IMR-90 (cell line): ENCODE measurements around the gene CDIP1. TPM values are rescaled to one million over a fixed set of nuclear protein-coding genes. Genes with fewer than 3 reads are reported as not detected.
A peak's percentile ranks its signal among the peaks of the same experiment; 100 is the strongest.

Experiments used
- ATAC-seq: fragments of 200-7000 bp; cut with Tn5 transposase; 2 replicates; pipeline ENCODE4 v1.9.1; 2020; ENCODE audit warnings: low read depth, mild to moderate bottlenecking, moderate library complexity
- BruUV-seq: library from RNA; stranded (reverse); fragments of 400-500 nt; replicated peaks from 2 replicates; lab custom pipeline; 2021; lab: Mats Ljungman, UMichigan
- CTCF ChIA-PET: fragments of 300-600 bp; formaldehyde crosslinking; extraction: SDS; loops from one replicate; lab custom pipeline; 2021; ENCODE audit warnings: antibody characterized with exemption; lab: Yijun Ruan, JAX
- POLR2A ChIA-PET: fragments of 300-600 bp; sonication (Branson Sonifier 250); formaldehyde crosslinking; loops from one replicate; lab custom pipeline; 2022; ENCODE audit warnings: antibody characterized with exemption; ENCODE audit not compliant: unreplicated experiment; lab: Charles Lee
- DNase-seq: peaks from one replicate; pipeline ENCODE4 v3.0.0; 2013
- H2AFZ ChIP-seq: replicated peaks from 2 replicates; pipeline ENCODE3; 2013; ENCODE audit warnings: low read length, mild to moderate bottlenecking; ENCODE audit not compliant: poor library complexity
- H2AK5ac ChIP-seq: 2 replicates; pipeline ENCODE4 v1.6.1; 2013; ENCODE audit warnings: low read depth, low read length, inconsistent platforms
- H2AK9ac ChIP-seq: replicated peaks from 2 replicates; pipeline ENCODE3; 2013; ENCODE audit warnings: mild to moderate bottlenecking, low read depth, low read length, moderate library complexity; ENCODE audit not compliant: poor library complexity
- H2BK120ac ChIP-seq: 2 replicates; pipeline ENCODE4 v1.6.1; 2013; ENCODE audit warnings: low read depth, low read length, inconsistent platforms
- H2BK15ac ChIP-seq: 3 replicates; pipeline ENCODE4 v1.6.1; 2013; ENCODE audit warnings: low read depth, low read length, inconsistent platforms
- H2BK20ac ChIP-seq: 2 replicates; pipeline ENCODE4 v1.6.1; 2013; ENCODE audit warnings: low read depth, mild to moderate bottlenecking, inconsistent platforms, low read length, moderate library complexity
- H2BK5ac ChIP-seq: 2 replicates; pipeline ENCODE4 v1.6.1; 2013; ENCODE audit warnings: mild to moderate bottlenecking, low read depth, low read length, inconsistent platforms; ENCODE audit not compliant: poor library complexity, severe bottlenecking
- H3K14ac ChIP-seq: replicated peaks from 2 replicates; pipeline ENCODE4 v1.6.1; 2013; ENCODE audit warnings: low read depth, low read length, inconsistent platforms
- H3K18ac ChIP-seq: 2 replicates; pipeline ENCODE4 v1.6.1; 2013; ENCODE audit warnings: low read depth, low read length, control low read depth
- H3K23ac ChIP-seq: 2 replicates; pipeline ENCODE4 v1.6.1; 2013; ENCODE audit warnings: low read depth, low read length, inconsistent platforms
- H3K27ac ChIP-seq: 2 replicates; pipeline ENCODE4 v1.5.1; 2013; ENCODE audit warnings: mild to moderate bottlenecking, control low read depth, low read length; ENCODE audit not compliant: insufficient read depth
- H3K27me3 ChIP-seq: 2 replicates; pipeline ENCODE4 v1.6.1; 2013; ENCODE audit warnings: low read length; ENCODE audit not compliant: control insufficient read depth, insufficient read depth
- H3K36me3 ChIP-seq: 2 replicates; pipeline ENCODE4 v1.6.1; 2013; ENCODE audit warnings: low read length, mixed read lengths; ENCODE audit not compliant: control insufficient read depth, insufficient read depth
- H3K4ac ChIP-seq: 2 replicates; pipeline ENCODE4 v1.6.1; 2013; ENCODE audit warnings: low read depth, low read length, inconsistent platforms
- H3K4me1 ChIP-seq: 2 replicates; pipeline ENCODE4 v1.6.1; 2013; ENCODE audit warnings: low read length, mixed read lengths; ENCODE audit not compliant: control insufficient read depth, insufficient read depth
- H3K4me2 ChIP-seq: 2 replicates; pipeline ENCODE4 v1.6.1; 2013; ENCODE audit warnings: low read depth, mild to moderate bottlenecking, control low read depth, low read length, moderate library complexity
- H3K4me3 ChIP-seq: 2 replicates; pipeline ENCODE4 v1.5.1; 2013; ENCODE audit warnings: low read depth, mild to moderate bottlenecking, control low read depth, low read length, moderate library complexity; ENCODE audit not compliant: insufficient read depth
- H3K56ac ChIP-seq: 2 replicates; pipeline ENCODE4 v1.6.1; 2013; ENCODE audit warnings: low read length, inconsistent platforms; ENCODE audit not compliant: insufficient read depth; ENCODE audit errors: extremely low read depth
- H3K79me1 ChIP-seq, 2 experiments: 2 replicates each; pipeline ENCODE4 v1.6.1; 2013; ENCODE audit warnings: low read length in 2 of 2, inconsistent platforms in 1 of 2, low read depth in 1 of 2
- H3K9ac ChIP-seq: 2 replicates; pipeline ENCODE4 v1.6.1; 2013; ENCODE audit warnings: low read depth, low read length, control low read depth
- H3K9me1 ChIP-seq: 2 replicates; pipeline ENCODE4 v1.6.1; 2013; ENCODE audit warnings: low read length, inconsistent platforms; ENCODE audit not compliant: insufficient read depth
- H3K9me3 ChIP-seq: 2 replicates; pipeline ENCODE4 v1.6.1; 2013; ENCODE audit warnings: low read length; ENCODE audit not compliant: control insufficient read depth, insufficient read depth
- H4K20me1 ChIP-seq: 2 replicates; pipeline ENCODE4 v1.6.1; 2013; ENCODE audit warnings: low read length, inconsistent platforms; ENCODE audit not compliant: insufficient read depth
- H4K5ac ChIP-seq: 2 replicates; pipeline ENCODE4 v1.6.1; 2013; ENCODE audit warnings: mild to moderate bottlenecking, low read depth, low read length, control low read depth
- H4K8ac ChIP-seq, 2 experiments: 2 replicates each; pipeline ENCODE4 v1.6.1; 2013; ENCODE audit warnings: low read depth in 2 of 2, low read length in 2 of 2, control low read depth in 1 of 2, inconsistent platforms in 1 of 2
- H4K91ac ChIP-seq: 2 replicates; pipeline ENCODE4 v1.6.1; 2013; ENCODE audit warnings: low read depth, low read length, inconsistent platforms; ENCODE audit not compliant: insufficient read depth
- CEBPB ChIP-seq: IDR thresholded peaks from 2 replicates; pipeline ENCODE4 v1.6.1; 2012; ENCODE audit warnings: low read depth, low read length, improper control_type of control experiment
- CHD1 ChIP-seq: IDR thresholded peaks from 2 replicates; pipeline ENCODE4 v1.6.1; 2012; ENCODE audit warnings: low read depth, low read length, improper control_type of control experiment
- MAFK ChIP-seq: IDR thresholded peaks from 2 replicates; pipeline ENCODE4 v1.6.1; 2012; ENCODE audit warnings: low read depth, low read length, improper control_type of control experiment
- NFE2L2 ChIP-seq: fragments of 150-350 bp; IDR thresholded peaks from 2 replicates; pipeline ENCODE4 v1.6.1; 2016; ENCODE audit warnings: low read depth, mild to moderate bottlenecking, low read length
- POLR2A ChIP-seq: IDR thresholded peaks from 2 replicates; pipeline ENCODE4 v1.6.1; 2012; ENCODE audit warnings: mild to moderate bottlenecking, low read depth, low read length
- WGBS, 2 experiments: methylation state at CpG; one replicate each; pipeline versions ENCODE4 v1.1.5 to v1.1.7; 2013; ENCODE audit warnings: missing lambda C conversion rate in 2 of 2; ENCODE audit not compliant: insufficient read length in 1 of 2; ENCODE audit errors: extremely low coverage in 2 of 2; 5-methylcytosine and 5-hydroxymethylcytosine counted together
- dilution Hi-C: fragments of 300-500 bp; cut with HindIII; formaldehyde crosslinking; loops from one replicate; pipeline ENCODE4 v1.14.3; 2018; ENCODE audit warnings: low sequenced_read_pairs; ENCODE audit not compliant: unreplicated experiment
- in situ Hi-C: fragments of 300-500 bp; cut with MboI; formaldehyde crosslinking; loops from 3 replicates; pipeline ENCODE4 v1.14.3; 2019; ENCODE audit warnings: low sequenced_read_pairs, inconsistent platforms, mixed read lengths
- intact Hi-C: fragments of 100-400 bp; cut with micrococcal nuclease; formaldehyde crosslinking; loops from 2 replicates; pipeline ENCODE4 v1.10.0; 2022
- polyA plus RNA-seq, 3 experiments: library from polyadenylated mRNA; depleted of rRNA; stranded (reverse); fragments of >200 nt; gene quantifications; 2 replicates each; pipeline ENCODE4 v1.2.3, GENCODE V29; 2012; ENCODE audit warnings: low replicate concordance in 1 of 3
- total RNA-seq: library from RNA; depleted of rRNA; stranded (reverse); fragments of >200 nt; gene quantifications from 2 replicates; pipeline ENCODE4 v1.2.3, GENCODE V29; 2012
- TF ChIP-seq, protein P1 (sequence below): fragments of 150-350 bp; IDR thresholded peaks from 2 replicates; pipeline ENCODE4 v1.6.1; 2016; ENCODE audit warnings: low read depth, mild to moderate bottlenecking, low read length, moderate library complexity, borderline replicate concordance

CDIP1 gene
- total and polyA plus RNA-seq, 2 of the 4 experiments (the other 2 are of a cell fraction) = 4.8 to 14.6 TPM

DNA sequence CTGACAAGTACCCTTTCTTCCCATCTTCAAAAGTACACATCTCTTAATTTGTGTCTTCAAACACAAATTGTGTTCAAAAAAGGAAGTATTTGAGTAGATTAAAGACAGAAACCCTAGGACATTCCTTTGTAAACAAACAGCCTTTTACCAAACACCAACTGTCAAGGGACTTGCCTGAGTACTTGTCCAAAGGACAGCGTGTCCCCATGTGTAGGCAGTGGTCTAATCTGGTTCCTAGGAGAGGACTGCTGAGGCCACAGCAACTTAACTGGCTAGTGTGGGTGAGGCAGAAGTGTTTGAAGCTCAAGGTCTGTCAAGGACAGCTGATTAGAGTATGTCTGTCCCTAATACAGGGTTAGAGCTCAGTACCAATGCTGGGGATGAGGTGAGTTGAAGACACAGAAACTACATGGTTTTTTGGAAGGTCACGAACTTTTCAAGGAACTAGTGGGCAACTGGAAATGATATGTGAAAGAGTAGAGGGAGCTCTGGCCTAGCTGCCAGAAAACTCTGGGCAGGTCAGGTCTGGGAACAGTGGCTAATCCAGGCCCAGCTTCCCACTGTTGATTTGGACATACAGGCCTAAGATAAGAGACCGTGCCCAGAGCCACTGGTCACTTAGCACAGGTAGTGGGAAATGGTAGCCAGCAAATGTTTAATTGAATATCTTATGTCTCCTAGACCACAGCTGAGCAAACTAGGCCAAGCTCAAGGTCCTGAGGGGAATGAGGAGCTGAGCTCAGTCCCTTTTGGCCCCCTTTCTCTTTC is 52.3 kb downstream of the CDIP1 start (continued):
- TF ChIP-seq MAFK = no peak
- TF ChIP-seq POLR2A = no peak

DNA sequence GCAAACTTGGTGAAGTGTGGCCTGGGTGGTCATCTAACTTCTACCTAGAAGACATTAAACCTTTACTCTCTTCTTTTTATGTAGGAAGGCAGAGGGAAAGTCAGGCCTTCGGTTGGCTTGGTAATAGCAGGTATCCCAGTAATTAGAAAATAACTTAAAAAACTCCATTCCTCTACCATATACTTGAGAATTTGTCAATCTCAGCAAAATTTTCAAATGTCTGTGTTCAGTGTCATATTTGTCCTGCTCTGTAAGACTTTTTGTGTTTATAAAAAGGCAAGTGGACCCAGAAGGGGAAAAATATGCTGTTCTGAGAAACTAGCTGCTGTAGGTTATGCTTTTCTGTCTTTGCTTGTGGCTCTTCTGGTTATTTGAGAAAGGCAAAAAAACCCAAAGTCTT is 56.6 kb downstream of the CDIP1 start:
- no peak overlapping the region for H3K4me2 ChIP-seq
- no peaks in the 10 kb centered on the region for H3K27me3 ChIP-seq
- no peak overlapping the region for H3K9ac ChIP-seq
- H4K91ac ChIP-seq = no peak overlapping the region
- H3K4me1 ChIP-seq = peaks cover 5% of the 10 kb centered on the region; the same call in 1 of the 2 replicates
- dilution Hi-C loops (no loop called here), in situ Hi-C loops (no loop called here), intact Hi-C loops (no loop called here)
- H2BK15ac ChIP-seq = no peak overlapping the region
- no peak overlapping the region for H4K5ac ChIP-seq
- POLR2A ChIA-PET = interaction anchor here (0.6 kb wide), 1 partner anchor 36 kb away, joined by 3 read pairs; no protein-coding TSS in a partner anchor
- H3K4ac ChIP-seq = no peak overlapping the region
- no peak overlapping the region for H3K27ac ChIP-seq
- H2AK9ac ChIP-seq = no peak overlapping the region
- H3K56ac ChIP-seq = no peak overlapping the region
- 0 out of 2 replicates have a peak overlapping the region, but pooled peaks have one; percentile 17 for H3K23ac ChIP-seq
- peaks cover 9% of the 10 kb centered on the region; the same call in 1 of the 2 replicates for H4K20me1 ChIP-seq
- no peak for DNase-seq
- BruUV-seq = no TSS peak
- H2AK5ac ChIP-seq = no peak overlapping the region
- TF ChIP-seq NFE2L2 (no peak), MAFK (peak; percentile 92), CHD1 (no peak), CEBPB (no peak)
- TF ChIP-seq, protein P1, sequence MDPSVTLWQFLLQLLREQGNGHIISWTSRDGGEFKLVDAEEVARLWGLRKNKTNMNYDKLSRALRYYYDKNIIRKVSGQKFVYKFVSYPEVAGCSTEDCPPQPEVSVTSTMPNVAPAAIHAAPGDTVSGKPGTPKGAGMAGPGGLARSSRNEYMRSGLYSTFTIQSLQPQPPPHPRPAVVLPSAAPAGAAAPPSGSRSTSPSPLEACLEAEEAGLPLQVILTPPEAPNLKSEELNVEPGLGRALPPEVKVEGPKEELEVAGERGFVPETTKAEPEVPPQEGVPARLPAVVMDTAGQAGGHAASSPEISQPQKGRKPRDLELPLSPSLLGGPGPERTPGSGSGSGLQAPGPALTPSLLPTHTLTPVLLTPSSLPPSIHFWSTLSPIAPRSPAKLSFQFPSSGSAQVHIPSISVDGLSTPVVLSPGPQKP = no peak
- no peak overlapping the region for H3K18ac ChIP-seq
- 0 out of 2 replicates have a peak, but pooled peaks cover 11% of the 10 kb centered on the region for H3K9me1 ChIP-seq
- CTCF ChIA-PET = no interaction called here
- no peak for ATAC-seq
- WGBS, 2 experiments = no CpG with 5 or more reads among the region's 1 CpG
- H2AFZ ChIP-seq = no peak overlapping the region
- H3K4me3 ChIP-seq = no peak overlapping the region
- no peak overlapping the region for H3K14ac ChIP-seq
- no peak overlapping the region for H2BK20ac ChIP-seq
- no peak overlapping the region for H2BK5ac ChIP-seq
- no peak overlapping the region for H4K8ac ChIP-seq
- H3K36me3 ChIP-seq = peaks cover 3% of the 10 kb centered on the region
- H3K79me1 ChIP-seq = peaks cover 40 to 69% of the 10 kb centered on the region in 2 experiments
- H3K9me3 ChIP-seq = no peaks in the 10 kb centered on the region
- no peak overlapping the region for H2BK120ac ChIP-seq
